H1 (cell line): Measurements from ENCODE around the gene PKN1.

ENCODE experiments used
- ATF3 ChIP-seq: IDR thresholded peaks from 2 replicates; pipeline ENCODE4 v1.6.1; 2011; ENCODE audit warnings: low read depth, mild to moderate bottlenecking, low read length; ENCODE audit not compliant: insufficient read depth
- GABPA ChIP-seq: IDR thresholded peaks from 2 replicates; pipeline ENCODE4 v1.6.1; 2011; ENCODE audit warnings: mild to moderate bottlenecking, low read length, moderate library complexity, borderline replicate concordance; ENCODE audit not compliant: insufficient read depth
- KDM5A ChIP-seq: fragments of 200-600 bp; IDR thresholded peaks from 2 replicates; pipeline ENCODE4 v1.7.1; 2012; ENCODE audit warnings: mild to moderate bottlenecking, low read length, inconsistent platforms, mixed read lengths
- MAFK ChIP-seq: IDR thresholded peaks from 2 replicates; pipeline ENCODE4 v1.6.1; 2012; ENCODE audit warnings: low read depth, mild to moderate bottlenecking, improper control_type of control experiment, low read length
- POLR2A ChIP-seq, 2 experiments: IDR thresholded peaks; 1 replicate in 1 of 2; 2 replicates in 1 of 2; pipeline ENCODE4 v1.6.1; 2011; ENCODE audit warnings: low read depth in 2 of 2, low read length in 2 of 2, mild to moderate bottlenecking in 2 of 2; ENCODE audit errors: control extremely low read depth in 1 of 2
- SRF ChIP-seq: IDR thresholded peaks from 2 replicates; pipeline ENCODE4 v1.6.1; 2011; ENCODE audit warnings: mild to moderate bottlenecking, low read depth, low read length, moderate library complexity

- TF ChIP-seq ATF3 (no peak), POLR2A (IDR thresholded peaks at IDR 0.05; ENCODE audit: control extremely low read depth in 1 of 2, low read depth in 2 of 2, low read length in 2 of 2) (no peak), SRF (no peak), MAFK (no peak), GABPA (no peak), KDM5A (no peak)
Measured at GRCh38 chr19:14416817-14417231, 16.3 kb upstream of the PKN1 start.
